ENCODE measurements around the gene NXN.
A peak's percentile ranks its signal among the peaks of the same experiment; 100 is the strongest.

NXN gene

DNA sequence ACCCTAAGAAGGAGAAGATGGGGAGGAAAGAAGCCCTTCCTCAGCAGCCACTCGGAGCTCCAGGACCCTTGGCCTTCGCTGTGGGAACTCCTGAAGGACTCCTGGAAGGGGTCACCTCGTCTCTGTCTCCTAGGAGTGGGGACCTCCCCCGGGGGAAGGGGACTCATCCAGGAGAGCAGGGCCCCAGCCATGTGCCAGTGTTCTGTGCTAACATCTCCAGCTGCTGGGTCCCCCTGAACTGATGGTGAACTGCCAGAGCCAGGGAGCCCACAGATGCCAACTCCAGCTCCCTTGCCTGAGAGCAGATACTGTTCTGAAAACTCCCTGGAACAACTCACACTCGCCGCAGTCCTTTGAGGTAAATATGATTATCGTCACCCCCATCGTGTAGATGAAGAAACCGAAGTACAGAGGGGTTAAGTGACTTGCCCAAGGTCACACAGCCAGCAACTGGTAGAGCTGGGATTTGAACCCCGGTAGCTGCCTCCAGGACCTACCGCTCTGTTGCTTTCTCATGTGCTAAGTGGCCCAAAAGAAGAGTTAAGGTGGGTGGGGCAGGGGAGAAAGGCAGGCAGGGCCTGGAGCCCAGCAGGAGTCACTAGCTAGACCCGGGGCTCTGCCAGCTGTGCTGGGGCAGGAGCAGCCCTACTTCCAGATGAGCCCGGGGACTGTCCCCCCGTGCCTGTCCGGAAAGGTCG is 27.9 kb upstream of the NXN start:
- intact Hi-C loops (cut with DNase I), result no loop called here
- DNase-seq, result peak in 3 of 10 donors; percentile 55 to 73 (median 69)

DNA sequence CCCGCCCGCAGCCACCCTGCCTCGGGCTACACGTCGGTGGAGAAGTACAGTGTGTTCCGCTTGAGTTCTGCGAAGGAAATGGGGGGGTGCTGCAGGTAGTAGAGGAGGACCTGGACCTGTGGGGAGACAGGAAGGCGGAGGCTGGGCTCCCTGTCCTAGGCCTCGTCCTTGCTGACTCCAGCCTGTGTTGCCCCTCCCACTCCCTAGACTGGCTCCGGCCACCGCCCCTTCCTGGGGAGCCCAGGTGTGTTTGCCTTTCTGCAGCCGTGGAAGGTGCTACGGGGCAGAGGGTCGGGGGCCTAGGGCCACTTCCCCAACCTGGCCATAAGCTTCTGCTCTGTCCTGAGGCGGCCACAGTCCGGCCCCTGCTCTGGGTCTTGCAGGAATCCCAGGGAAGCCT is 26.5 kb upstream of the NXN start:
- peak in 2 of 10 donors; percentile 80 to 83 for DNase-seq
- intact Hi-C loops (cut with DNase I), result no loop called here

DNA sequence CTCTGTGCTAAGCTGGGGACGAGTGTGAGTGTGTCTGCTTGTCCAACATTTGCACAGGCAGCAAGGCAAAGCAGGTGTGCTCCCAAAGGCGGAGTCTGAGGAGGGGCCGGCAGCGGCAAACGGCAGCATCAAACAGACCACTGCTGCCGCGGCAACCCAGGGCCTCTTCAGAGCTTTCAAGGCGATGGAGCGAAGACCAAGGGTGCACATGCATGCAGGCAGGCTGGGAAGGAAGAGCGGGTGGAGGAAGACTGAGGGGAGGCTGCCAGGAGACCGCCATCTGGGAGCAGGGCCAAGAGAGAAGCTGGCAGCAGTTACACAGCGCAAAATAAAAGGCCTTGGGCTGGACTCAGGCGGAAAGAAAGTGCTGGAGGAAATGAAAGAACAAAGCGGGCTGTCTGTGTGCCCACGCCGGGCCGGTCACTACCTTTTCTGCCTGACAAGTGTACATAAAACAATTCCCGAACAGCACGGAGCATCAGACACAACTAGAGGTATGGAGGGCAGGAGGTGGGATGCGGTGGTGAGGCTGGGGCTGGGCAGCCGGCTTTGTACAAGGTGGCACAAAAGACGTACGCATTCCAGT is 25.9 kb upstream of the NXN start:
- intact Hi-C loops (cut with DNase I), result no loop called here
- peak; percentile 54 to 97 (median 82) for DNase-seq

DNA sequence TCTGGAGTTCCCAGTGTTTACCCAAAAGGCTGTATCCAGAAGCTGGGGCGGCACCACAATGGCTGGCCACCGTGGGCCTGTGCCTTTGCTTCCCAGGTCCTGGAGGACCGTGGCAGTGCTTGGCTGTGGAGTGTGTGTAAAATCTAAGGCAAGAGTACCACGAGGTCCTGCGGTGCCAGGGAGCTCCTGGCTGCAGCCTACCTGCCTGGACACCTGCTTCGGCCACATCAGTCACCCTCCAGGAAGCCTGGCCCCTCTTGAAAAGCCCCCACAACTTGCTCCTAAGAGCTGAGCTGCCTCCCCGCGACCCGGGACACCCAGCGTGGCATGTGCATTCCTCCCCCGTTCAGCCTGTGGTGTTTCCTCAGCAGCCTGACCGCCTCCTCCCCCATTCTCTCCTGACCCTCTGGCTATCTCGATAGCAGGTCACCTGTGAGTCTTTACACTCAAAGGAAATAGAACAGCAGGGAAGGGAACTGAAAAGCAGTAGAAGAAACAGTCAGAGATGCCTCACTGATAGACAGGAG is 25.3 kb upstream of the NXN start:
- intact Hi-C loops (cut with DNase I), result loop anchor here (5.0 kb wide), 1 partner anchor 52 kb away; no protein-coding TSS in a partner anchor
- DNase-seq, result peak in 2 of 10 donors; percentile 44 to 72

DNA sequence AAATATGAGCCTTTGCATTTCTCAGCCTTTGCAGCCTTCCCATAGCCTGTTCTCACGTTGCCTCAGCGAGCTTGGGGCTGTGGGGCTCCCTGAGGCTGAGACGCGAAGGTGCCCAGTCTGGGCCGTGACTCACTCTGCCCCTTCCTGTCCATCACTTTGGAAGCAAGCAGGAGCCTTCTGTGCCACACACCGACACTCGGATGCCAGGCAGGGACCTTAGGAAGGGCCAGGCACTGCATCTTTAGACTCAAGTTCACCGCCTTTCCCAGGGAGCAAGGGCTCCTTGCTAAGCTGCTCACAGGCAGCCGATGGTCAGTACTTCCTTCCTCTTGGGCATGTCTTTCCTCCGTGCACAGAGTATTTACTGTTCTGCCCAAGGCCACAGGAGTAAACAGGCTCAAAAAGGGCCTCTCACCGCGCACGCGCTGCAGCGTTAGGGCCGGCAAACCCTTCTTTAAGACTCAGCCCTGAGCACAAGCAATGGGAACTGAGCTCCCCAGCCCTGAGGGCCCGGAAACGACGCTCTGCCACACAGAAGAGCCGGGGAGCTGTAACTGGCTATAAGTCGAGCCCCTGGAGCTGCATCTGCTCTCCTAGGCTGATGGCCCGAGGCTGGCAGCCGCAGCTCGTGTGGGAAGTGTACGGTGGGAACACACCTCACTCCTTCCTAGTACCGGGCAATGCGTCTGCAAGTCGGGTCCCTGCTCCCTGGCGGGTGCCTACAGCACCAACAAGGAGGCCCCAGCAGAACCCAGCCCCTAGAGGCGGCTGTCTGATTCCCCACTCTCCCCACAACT is 24.6 kb upstream of the NXN start:
- intact Hi-C loops (cut with DNase I), result loop anchor here (5.0 kb wide), 1 partner anchor 53 kb away; no protein-coding TSS in a partner anchor
- DNase-seq, result peak in 2 of 10 donors; percentile 84 to 86

DNA sequence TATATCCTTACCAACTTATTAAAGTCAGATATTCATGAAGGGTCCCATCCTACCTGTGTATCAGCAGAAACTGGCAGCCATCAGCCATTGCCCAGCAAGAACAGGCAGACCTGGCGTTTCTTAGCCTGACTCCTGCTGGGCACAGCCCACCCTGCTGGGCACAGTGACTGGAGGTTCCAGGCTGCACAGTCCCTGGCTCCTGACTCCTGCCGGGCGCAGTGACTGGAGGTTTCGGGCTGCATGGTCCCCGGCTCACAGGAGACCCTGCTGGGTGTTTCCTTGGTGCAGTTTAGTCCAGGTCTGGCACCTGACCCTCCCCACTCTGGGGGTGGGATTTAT is 24.0 kb upstream of the NXN start:
- peak in 2 of 10 donors; percentile 79 for DNase-seq

DNA sequence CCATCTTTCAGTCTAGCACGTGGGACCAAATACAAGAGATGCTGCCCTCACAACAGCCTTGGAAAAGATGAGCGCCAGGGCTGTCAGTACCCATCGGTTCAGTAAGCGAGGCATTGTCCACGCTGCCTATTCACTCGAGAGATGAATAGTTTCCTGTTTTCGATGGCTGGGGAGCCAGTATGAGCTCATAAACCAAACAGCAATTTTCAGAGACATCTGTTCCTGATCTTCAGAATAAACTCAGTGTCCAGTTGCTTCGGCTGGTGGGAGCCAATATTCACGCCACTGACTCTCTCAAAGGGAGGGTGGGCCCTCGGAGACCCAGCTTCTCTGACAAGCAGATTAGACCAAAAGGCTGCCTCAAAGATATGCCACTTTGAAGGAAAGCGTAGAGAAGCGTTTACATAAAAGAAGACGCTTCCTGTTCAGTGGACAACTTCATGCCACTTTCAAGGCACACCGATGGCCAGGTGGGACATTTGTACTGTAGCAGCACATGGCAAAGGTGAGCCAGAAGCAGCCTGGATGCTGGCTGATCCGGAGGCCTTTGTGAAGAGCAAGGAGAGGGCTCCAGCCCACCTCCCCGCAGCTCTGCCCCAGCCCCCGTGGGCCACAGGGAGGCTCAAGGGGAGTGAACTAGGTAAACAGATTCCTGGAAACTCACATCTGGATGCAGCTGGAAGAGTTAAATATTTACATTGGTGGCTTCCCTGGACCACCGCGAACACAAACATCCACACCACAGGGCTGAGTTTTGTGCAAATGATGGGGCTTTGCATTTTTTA is 23.4 kb upstream of the NXN start:
- intact Hi-C loops (cut with DNase I), result loop anchor here (5.0 kb wide), 1 partner anchor 54 kb away; no protein-coding TSS in a partner anchor
- peak in 6 of 10 donors; percentile 47 to 86 (median 69) for DNase-seq

More for the DNA sequence above, 24.0 kb upstream of the NXN start:
- intact Hi-C loops (cut with DNase I), result loop anchor here (5.0 kb wide), 1 partner anchor 54 kb away; no protein-coding TSS in a partner anchor

DNA sequence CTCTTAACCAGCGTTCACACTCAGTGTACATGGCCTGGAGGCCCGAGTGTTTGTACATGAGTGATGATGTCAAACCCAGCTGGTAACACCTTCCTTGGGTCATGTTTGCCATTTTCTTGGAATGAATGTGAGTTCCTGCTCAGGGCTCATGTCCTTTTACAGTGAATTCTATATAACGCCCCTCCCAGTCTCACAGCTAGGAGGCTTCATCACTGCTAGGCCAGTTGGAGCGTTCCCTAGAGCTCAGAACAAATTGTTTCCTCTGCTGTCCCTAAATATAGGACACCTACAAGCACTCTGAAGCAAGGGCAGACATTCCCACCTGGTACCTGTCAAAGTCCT is 22.8 kb upstream of the NXN start:
- intact Hi-C loops (cut with DNase I), result loop anchor here (5.0 kb wide), 1 partner anchor 55 kb away; no protein-coding TSS in a partner anchor
- DNase-seq, result no peak

DNA sequence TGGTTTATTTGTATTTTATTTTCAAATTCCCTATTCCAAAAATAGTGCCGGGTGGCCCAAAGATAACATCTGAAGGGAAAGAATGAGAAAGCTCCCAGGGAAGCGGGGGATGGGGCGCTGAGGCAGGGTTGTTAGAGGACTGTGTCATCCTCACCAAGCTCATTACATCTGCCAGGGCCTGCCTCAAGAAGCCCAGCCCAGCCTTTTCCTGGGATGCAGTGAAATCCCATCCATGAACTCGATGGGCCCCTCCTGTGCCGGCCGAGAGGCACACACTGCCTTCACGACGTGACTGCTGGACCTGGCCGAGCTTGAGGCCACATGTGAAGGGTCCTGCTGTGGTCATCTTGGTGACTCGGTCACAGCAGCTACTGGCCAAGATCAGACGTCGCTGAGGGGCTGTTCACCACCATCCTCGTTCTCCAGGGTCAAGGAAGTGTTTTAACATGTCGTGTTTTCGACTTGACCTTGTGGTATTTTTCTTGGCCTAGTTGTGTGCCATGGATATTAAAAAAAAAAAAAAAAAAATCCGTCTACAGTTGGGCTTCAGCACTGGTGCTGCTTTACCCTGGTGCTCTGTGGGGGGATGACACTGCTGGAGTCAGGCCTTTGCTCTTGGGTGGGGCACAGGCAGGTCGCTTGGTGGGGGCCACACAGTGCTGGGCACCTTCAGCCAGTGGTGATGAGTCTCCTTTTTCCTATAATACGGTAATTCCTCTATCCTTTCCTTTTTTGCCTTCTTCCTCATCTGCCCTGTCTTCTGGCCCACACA is 22.2 kb upstream of the NXN start:
- intact Hi-C loops (cut with DNase I), result loop anchor here (5.0 kb wide), 1 partner anchor 55 kb away; no protein-coding TSS in a partner anchor
- peak in 3 of 10 donors; percentile 60 to 78 (median 64) for DNase-seq

DNA sequence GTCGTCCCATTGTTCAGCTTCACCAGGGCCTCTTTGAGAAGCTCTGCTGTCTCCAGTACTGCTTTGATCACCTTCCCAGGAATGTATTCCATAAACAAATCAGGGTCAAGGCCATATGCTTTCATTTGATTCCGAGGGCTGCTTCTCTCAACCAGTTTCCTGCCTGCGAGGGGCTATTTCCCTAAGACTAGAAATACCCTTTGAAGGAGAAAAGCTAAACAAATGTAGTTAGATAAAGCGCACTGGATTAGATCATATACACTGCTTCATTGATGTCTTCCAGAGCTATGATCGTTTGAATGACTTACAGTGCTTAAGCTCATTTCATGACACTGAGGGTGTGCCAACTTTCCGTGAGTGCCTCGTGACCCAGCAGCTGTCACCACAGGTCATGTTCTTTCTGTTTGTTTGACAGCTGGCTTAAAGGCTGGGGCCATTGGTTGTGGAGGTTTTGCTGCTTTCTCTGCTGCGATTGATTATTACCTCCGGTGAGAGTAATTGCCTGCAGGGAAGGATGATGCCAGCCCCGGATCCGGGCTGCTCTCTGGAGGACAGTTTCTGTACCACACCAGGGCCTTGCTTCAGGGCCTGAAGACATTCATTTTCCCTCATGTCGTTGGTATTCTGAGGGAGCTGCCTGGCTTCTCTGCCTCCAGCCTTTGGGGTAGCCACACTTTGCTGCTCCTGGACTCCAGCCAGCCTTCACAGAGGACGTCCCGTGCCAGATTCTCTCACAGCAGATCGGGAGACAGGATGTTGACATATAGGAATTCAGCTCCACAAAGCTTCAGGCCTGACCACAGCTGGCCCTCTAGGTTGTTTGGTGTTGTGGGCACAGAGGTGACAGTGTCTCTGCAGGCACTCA is 21.3 kb upstream of the NXN start:
- intact Hi-C loops (cut with DNase I), result loop anchor here (5.0 kb wide), 1 partner anchor 56 kb away; no protein-coding TSS in a partner anchor
- DNase-seq, result peak in 2 of 10 donors; percentile 66 to 82

DNA sequence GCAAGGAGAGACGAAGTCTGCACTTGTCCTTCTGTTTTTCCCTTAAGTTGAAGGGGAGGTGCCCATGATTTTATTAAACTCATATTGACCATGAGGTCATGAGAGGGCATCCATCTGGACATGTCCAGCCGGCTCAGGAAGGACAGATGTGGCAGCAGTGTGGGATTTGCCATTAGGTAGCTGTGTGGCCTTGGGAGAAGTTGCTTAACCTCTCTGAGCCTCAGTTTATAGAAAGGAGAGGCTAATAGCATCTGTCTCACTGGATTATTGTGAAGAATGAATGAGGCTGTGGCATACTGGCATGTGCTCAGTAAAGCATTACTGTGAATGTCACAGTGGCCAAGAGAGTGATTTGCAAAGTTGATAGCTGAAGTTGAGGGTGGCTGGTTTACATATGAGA is 18.5 kb upstream of the NXN start:
- intact Hi-C loops (cut with DNase I), result loop anchor here (5.0 kb wide), 1 partner anchor 206 kb away; no protein-coding TSS in a partner anchor
- peak in 2 of 10 donors; percentile 10 to 16 for DNase-seq

DNA sequence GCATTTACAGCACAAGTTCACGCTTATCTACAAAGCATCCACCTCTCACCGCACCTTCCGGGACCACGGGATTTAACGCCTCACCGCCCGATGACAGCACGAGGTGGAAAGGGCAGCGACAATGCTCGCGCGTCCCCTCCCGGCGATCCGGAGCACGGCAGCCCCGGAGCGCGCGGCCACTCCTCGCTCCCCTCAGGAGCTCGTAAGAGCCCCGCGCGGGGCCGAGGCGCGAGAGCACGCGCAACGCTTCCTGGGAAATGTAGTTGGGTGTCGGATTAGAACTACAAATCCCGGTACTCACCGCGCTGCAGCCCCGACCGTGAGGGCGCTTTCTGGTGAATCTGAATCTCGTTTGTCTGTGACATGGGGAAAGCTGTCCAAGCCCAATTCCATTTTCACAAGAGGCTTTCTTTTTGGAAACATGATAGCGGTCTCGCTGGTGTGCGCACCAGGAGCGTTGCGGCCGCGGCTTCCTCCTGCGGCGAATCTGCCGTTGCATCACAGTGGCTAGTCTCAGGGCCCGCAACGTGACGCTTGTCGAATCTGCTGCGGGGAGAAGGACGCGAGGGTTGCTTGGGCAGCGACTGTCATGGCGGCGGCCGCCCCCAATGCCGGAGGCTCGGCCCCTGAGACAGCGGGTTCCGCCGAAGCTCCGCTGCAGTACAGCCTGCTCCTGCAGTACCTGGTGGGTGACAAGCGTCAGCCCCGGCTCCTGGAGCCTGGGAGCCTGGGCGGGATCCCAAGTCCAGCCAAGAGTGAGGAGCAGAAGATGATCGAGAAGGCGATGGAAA is 17.2 kb upstream of the NXN start, which contains the start of gene TIMM22:
TIMM22 (plus strand) TSS at position 576 of the 791 bp plus-strand sequence; CDS start at position 590, 14 bp downstream.
- intact Hi-C loops (cut with DNase I), result loop anchor here (5.0 kb wide), 1 partner anchor 204 kb away; no protein-coding TSS in a partner anchor
- DNase-seq, result peak; percentile 87 to 98 (median 91)

DNA sequence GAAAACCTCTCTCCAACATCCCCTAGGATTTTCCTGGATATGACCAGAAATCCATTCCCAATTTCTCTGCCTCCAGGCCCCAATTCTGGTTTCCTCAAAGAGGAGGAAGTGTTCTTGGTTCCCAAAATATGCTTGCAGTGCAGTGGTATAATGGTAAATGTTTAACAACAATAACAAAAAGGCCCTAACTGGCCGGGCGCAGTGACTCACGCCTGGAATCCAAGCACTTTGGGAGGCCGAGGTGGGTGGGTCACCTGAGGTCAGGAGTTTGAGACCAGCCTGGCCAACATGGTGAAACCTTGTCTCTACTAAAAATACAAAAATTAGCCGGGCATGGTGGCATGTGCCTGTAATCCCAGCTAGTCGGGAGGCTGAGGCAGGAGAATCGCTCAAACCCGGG is 15.7 kb upstream of the NXN start:
- DNase-seq, result peak in 2 of 10 donors; percentile 35 to 57

DNA sequence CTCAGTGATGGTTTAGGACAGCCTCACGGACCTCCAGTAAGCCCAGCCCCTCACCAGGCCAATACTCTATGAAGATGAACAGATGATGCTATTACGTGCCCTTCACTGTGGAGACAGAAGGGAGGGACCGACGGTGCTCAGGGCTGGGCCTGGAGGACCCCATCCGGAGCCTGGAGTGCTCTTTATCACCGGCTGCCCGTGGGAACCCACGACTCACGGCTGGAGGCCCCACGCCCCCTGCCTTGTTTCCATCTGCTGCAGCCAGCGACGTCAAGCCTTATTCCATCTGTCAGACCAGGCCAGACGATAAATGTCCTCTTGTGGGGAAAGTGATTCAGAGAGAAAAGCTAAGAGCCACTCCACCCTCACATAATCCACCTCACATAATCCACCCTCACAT is 13.4 kb upstream of the NXN start:
- peak in 1 of 10 donors; percentile 57 for DNase-seq
- intact Hi-C loops (cut with DNase I), result no loop called here

More for the DNA sequence above, 15.7 kb upstream of the NXN start:
- intact Hi-C loops (cut with DNase I), result loop anchor here (5.0 kb wide), 1 partner anchor 203 kb away; no protein-coding TSS in a partner anchor

DNA sequence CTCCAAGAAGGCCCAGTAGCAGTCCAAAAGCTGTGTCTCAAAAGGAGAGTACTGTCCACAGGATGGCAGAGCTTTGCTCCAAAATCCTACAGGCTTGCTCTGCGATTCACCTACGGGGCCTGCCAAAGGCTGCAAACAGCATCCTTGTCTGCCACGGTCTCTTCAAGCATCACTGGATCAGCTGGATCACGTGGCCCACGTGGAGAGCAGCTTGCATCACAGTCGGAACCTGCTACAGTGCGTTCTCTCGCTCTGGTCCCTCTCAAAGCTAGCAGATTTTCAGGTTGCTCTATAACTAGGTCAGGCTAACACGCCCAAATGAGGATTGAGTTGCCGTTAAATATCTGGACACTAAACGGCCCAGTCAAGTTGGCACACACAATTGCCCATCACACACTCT is 9.0 kb upstream of the NXN start:
- DNase-seq, result peak in 2 of 10 donors; percentile 30 to 65
- intact Hi-C loops (cut with DNase I), result no loop called here

DNA sequence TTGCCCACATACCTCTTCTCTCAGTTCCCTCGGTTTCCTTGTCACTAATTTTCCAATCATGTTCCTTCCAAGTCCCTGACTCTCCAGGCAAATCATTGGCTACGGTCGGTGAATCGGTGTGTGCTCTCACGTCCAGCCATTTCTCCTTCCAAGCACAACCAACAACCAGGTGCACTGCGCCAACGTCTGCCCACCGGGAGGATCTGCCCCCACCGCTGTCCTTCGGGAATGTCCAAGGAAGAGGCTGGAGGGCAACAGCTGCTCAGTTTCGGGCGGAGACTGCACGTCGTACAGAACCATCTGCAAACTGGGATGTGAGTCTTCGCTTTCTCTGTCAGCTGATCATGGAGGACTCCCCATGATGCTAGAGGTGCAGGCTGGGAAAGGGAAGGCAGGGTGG is 8.4 kb upstream of the NXN start:
- peak in 2 of 10 donors; percentile 26 to 52 for DNase-seq
- intact Hi-C loops (cut with DNase I), result no loop called here

All from posterior cingulate gyrus (tissue), 11 donors.